Melanocyte of skin (primary cell): ENCODE data around the gene TLX1. TPM values are rescaled to one million over a fixed set of nuclear protein-coding genes. Genes with fewer than 3 reads are reported as not detected.

ENCODE experiments used
- total RNA-seq, 2 donors: library from RNA; depleted of rRNA; stranded (reverse); fragments of >200 nt; gene quantifications; 2 replicates each; pipeline ENCODE4 v1.2.3, GENCODE V29; 2012

The TLX1 gene
- total RNA-seq = not detected

GRCh38 chr10:101130984-101131961 lies at the start of gene TLX1:
TSS of gene TLX1 (plus strand) at chr10:101131300. CDS start at chr10:101131542, 242 bp downstream.

Other genes starting within 250 kb of the TLX1 start
- gene SLF2, start 218.3 kb upstream of the TLX1 start, total RNA-seq = 10 to 100 TPM; 36.0 to 41.0 TPM
- 1 to 10 TPM; 1.3 to 1.7 TPM for gene SEMA4G, start 161.8 kb upstream of the TLX1 start, total RNA-seq
- gene MRPL43, start 143.8 kb upstream of the TLX1 start, total RNA-seq = 10 to 100 TPM; 54.7 to 67.6 TPM
- gene TWNK, start 143.8 kb upstream of the TLX1 start, total RNA-seq = 10 to 100 TPM in 1 of 2 donors, 1 to 10 TPM in 1; 3.4 to 12.3 TPM
- gene LZTS2, start 131.5 kb upstream of the TLX1 start, total RNA-seq = 10 to 100 TPM; 84.6 to 99.1 TPM
- gene PDZD7, start 100.2 kb upstream of the TLX1 start, total RNA-seq = 1 to 10 TPM in 1 of 2 donors, under 1 TPM in 1; 1.00 to 3.8 TPM
- 100 to 1,000 TPM; 105 to 131 TPM for gene SFXN3, start 100.1 kb upstream of the TLX1 start, total RNA-seq
- gene KAZALD1, start 69.3 kb upstream of the TLX1 start, total RNA-seq = under 1 TPM in 1 of 2 donors, not detected in 1; 0.69 TPM
- not detected for gene LBX1, start 98.2 kb downstream of the TLX1 start, total RNA-seq
- gene BTRC, start 222.9 kb downstream of the TLX1 start, total RNA-seq = 10 to 100 TPM; 11.0 to 14.3 TPM